Esophagus muscularis mucosa (tissue), 4 donors: Measurements from ENCODE around the gene FBP1. TPM values are rescaled to one million over a fixed set of nuclear protein-coding genes. Genes with fewer than 3 reads are reported as not detected.

Experiments used
- DNase-seq: peaks from one replicate; pipeline ENCODE4 v3.0.0-alpha.2; 2017; ENCODE audit errors: extremely low spot score
- H3K27ac ChIP-seq, 4 donors: fragments of 200-600 bp; sonication (generic); replicated peaks in 1 of 4; 1 replicate in 3 of 4; 2 replicates in 1 of 4; pipeline ENCODE4 v1.5.1; 2016 to 2019; ENCODE audit warnings: mild to moderate bottlenecking in 1 of 4
- H3K27me3 ChIP-seq, 4 donors: fragments of 200-600 bp; sonication (generic); one replicate each; pipeline versions ENCODE4 v1.5.1 to v1.6.0; 2016 to 2019
- H3K36me3 ChIP-seq, 4 donors: fragments of 200-600 bp; sonication (generic); one replicate each; pipeline ENCODE4 v1.5.1; 2016 to 2019
- H3K4me1 ChIP-seq, 4 donors: fragments of 200-600 bp; sonication (generic); one replicate each; pipeline ENCODE4 v1.5.1; 2016 to 2019
- H3K4me3 ChIP-seq, 4 donors: fragments of 200-600 bp; sonication (generic); 1 replicate in 2 of 4; 2 replicates in 2 of 4; pipeline ENCODE4 v1.5.1; 2016 to 2019; ENCODE audit warnings: mild to moderate bottlenecking in 4 of 4, moderate library complexity in 1 of 4
- H3K9me3 ChIP-seq, 4 donors: fragments of 200-600 bp; sonication (generic); 1 replicate in 3 of 4; 2 replicates in 1 of 4; pipeline ENCODE4 v1.5.1; 2016 to 2019
- EP300 ChIP-seq: sonication (generic); formaldehyde crosslinking; IDR thresholded peaks from one replicate; pipeline ENCODE4 v1.6.1; 2017; ENCODE audit warnings: antibody characterized with exemption
- POLR2A ChIP-seq: fragments of 450-650 bp; IDR thresholded peaks from one replicate; pipeline ENCODE4 v1.6.1; 2017; ENCODE audit warnings: antibody characterized with exemption, moderate library complexity, mild to moderate bottlenecking, low read depth
- POLR2AphosphoS5 ChIP-seq, 2 donors: sonication (generic); formaldehyde crosslinking; IDR thresholded peaks; one replicate each; pipeline ENCODE4 v1.6.1; 2017; ENCODE audit warnings: antibody characterized with exemption in 2 of 2
- WGBS: methylation state at CpG from one replicate; pipeline ENCODE4 v1.1.5; 2018; 5-methylcytosine and 5-hydroxymethylcytosine counted together
- intact Hi-C: fragments of 100-400 bp; cut with DNase I; formaldehyde crosslinking; loops from one replicate; pipeline ENCODE4 v1.15.1; 2023
- total RNA-seq, 4 donors: library from RNA; depleted of rRNA; stranded (reverse); fragments of >200 nt; gene quantifications; one replicate each; pipeline versions ENCODE4 v1.1.0 to v1.2.1, GENCODE V29; 2016
- TF ChIP-seq, protein P1 (sequence below), 3 experiments: fragments of 200-600 bp in 2 of 3; fragments of 450-650 bp in 1 of 3; sonication (generic) in 2 of 3; IDR thresholded peaks; one replicate each; pipeline ENCODE4 v1.5.1; 2017 to 2019; ENCODE audit warnings: antibody characterized with exemption in 3 of 3, mild to moderate bottlenecking in 2 of 3, moderate library complexity in 1 of 3

FBP1 gene
- total RNA-seq, 4 donors from 2014 or later, result 1.2 to 4.6 (median 2.2) TPM

DNA sequence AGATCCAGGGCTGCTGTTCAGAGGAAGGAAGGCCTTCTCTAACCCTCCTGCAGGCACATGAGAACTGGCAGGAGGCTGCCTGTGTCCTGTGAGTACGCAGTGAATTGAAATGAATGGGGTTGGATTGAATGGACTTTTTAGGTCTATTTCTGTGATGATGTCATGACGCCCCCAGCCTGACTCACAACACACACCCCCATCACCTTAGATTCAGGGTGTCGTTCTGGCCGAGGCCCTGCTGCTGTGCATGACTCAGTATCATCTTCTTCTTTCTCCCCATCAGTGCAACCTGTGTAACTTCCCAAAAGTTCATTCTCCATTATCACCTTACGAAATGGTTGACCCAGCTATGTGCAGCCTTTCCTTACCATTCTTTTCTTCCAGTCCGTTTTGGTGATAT lies 79.1 kb downstream of the FBP1 start:
- H3K9me3 ChIP-seq, result no peaks in the 10 kb centered on the region
- TF ChIP-seq EP300 (no peak), POLR2A (no peak), POLR2AphosphoS5 (IDR thresholded peaks at IDR 0.05) (no peak)
- TF ChIP-seq, protein P1, sequence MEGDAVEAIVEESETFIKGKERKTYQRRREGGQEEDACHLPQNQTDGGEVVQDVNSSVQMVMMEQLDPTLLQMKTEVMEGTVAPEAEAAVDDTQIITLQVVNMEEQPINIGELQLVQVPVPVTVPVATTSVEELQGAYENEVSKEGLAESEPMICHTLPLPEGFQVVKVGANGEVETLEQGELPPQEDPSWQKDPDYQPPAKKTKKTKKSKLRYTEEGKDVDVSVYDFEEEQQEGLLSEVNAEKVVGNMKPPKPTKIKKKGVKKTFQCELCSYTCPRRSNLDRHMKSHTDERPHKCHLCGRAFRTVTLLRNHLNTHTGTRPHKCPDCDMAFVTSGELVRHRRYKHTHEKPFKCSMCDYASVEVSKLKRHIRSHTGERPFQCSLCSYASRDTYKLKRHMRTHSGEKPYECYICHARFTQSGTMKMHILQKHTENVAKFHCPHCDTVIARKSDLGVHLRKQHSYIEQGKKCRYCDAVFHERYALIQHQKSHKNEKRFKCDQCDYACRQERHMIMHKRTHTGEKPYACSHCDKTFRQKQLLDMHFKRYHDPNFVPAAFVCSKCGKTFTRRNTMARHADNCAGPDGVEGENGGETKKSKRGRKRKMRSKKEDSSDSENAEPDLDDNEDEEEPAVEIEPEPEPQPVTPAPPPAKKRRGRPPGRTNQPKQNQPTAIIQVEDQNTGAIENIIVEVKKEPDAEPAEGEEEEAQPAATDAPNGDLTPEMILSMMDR (IDR thresholded peaks at IDR 0.05), result no peak
- H3K36me3 ChIP-seq, result no peaks in the 10 kb centered on the region
- no peak overlapping the region for H3K27ac ChIP-seq
- no peak for DNase-seq
- H3K27me3 ChIP-seq, result peaks cover 0 to 5% (median 0%) of the 10 kb centered on the region in 4 donors
- intact Hi-C loops, result no loop called here
- WGBS, result 93% methylated on average over 6 of the region's 6 CpGs
- no peak overlapping the region for H3K4me3 ChIP-seq
- H3K4me1 ChIP-seq, result no peaks in the 10 kb centered on the region

DNA sequence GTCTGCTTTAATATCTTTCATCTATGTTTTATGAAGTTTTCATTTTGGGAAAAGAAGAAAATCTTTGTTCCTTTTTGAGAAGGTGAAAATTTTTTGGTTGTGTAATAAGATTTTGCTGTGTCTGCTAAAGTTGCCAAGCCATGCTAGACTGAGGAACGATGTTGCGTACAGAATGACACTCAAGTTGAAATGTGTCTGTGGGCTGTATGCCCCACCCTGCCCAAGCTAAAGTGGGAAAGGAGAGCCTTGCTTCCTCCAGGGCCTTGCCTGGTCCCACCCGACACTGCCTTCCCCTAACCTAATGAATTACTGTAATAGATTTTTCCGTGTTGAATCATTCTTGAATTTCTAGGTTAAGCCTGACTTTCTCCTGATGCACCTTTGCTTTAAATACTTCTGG lies 81.9 kb downstream of the FBP1 start:
- WGBS, result 80% methylated on average over 4 of the region's 4 CpGs
- TF ChIP-seq, protein P1 (IDR thresholded peaks at IDR 0.05), result no peak
- TF ChIP-seq POLR2AphosphoS5 (IDR thresholded peaks at IDR 0.05) (no peak), EP300 (no peak), POLR2A (no peak)

DNA sequence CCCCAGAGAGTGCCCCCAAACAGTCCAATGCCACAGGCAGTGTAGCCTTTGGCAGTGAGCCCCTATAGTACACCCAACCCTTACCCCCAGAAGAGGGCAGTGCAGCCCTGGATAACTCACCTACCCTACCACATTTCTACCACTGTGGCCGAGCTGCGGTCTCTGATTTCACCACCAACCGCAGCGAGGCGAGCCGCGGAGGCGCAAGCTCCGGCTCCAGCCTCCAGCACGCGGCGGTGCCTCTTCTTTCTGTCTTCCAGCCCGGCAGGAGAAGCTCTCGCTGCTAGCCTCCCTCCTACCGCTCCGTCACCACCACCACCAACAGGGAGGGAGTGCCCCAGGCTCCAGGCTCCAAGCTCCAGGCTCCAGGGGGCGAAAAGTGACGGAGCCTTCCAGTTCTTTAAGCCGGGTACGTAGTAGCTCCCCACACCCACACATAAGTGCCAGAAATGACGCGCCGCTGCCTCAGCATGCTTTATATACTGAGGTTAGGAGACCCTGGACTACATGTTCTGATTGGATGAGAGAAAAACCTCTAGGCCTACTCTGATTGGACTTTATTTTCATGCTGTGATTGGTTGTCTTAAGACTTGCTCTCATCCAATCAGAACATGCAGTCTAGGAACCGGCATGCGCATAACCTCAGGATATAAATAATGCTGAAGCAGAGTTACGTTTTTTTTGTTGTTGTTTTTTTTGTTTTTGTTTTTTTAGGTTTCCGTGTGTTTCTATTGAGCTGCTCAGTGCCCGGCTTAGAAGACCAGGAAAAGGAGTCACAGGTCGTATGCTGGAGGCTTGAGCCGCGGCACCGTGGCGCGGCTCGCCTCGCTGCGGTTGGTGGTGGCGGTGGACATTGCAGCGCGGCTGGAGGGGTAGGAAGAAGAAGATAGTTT lies 84.6 kb downstream of the FBP1 start, which contains the start of gene PCAT7:
Gene PCAT7 (plus strand): TSS at position 645 of the 893 bp plus-strand sequence.
- TF ChIP-seq POLR2AphosphoS5 (IDR thresholded peaks at IDR 0.05), result no peak
- TF ChIP-seq, protein P1 (IDR thresholded peaks at IDR 0.05), result no peak
- no peak for TF ChIP-seq POLR2A
- no peak for TF ChIP-seq EP300
- H3K36me3 ChIP-seq, result no peaks in the 10 kb centered on the region
- no peak within 1 kb of the TSS for H3K27ac ChIP-seq
- no peaks in the 10 kb centered on the region for H3K4me1 ChIP-seq
- H3K27me3 ChIP-seq, result peaks cover 0 to 9% (median 0%) of the 10 kb centered on the region in 4 donors
- no peak for DNase-seq
- H3K9me3 ChIP-seq, result no peaks in the 10 kb centered on the region
- H3K4me3 ChIP-seq, result no peak within 1 kb of the TSS
- intact Hi-C loops, result no loop called here
- 84% methylated on average over 40 of the region's 40 CpGs for WGBS

More for the DNA sequence above, 81.9 kb downstream of the FBP1 start:
- no peak overlapping the region for H3K27ac ChIP-seq
- no peaks in the 10 kb centered on the region for H3K9me3 ChIP-seq
- H3K4me1 ChIP-seq, result no peaks in the 10 kb centered on the region
- intact Hi-C loops, result no loop called here
- DNase-seq, result no peak
- H3K27me3 ChIP-seq, result peaks cover 0 to 14% (median 0%) of the 10 kb centered on the region in 4 donors
- no peaks in the 10 kb centered on the region for H3K36me3 ChIP-seq
- no peak overlapping the region for H3K4me3 ChIP-seq

DNA sequence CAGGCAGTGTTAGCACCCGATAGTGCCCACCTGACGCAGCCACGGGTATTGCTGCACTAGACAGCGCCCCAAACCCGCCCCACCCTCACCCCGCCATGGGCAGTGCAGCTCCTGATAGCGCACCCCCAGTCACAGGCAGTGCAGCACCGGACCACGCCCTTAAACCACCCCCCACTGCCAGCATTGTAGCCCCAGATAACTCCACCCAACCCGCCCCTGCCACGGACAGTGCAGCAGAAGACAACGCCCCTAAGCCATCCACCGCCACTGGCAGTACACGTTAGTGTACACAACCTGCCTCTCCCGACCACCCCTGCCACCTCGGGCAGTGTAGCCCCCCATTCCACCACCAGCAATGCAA lies 85.3 kb downstream of the FBP1 start:
- no peak for DNase-seq
- Histone ChIP-seq H3K9me3 (no peaks in the 10 kb centered on the region), H3K27me3 (peaks cover 0 to 9% (median 0%) of the 10 kb centered on the region in 4 donors), H3K36me3 (no peaks in the 10 kb centered on the region), H3K4me1 (no peaks in the 10 kb centered on the region), H3K27ac (no peak overlapping the region), H3K4me3 (no peak overlapping the region)
- WGBS, result 89% methylated on average over 7 of the region's 16 CpGs
- TF ChIP-seq POLR2AphosphoS5 (IDR thresholded peaks at IDR 0.05) (no peak), POLR2A (no peak), EP300 (no peak)
- TF ChIP-seq, protein P1 (IDR thresholded peaks at IDR 0.05), result no peak
- intact Hi-C loops, result no loop called here

Other genes starting within 250 kb of the FBP1 start
- gene PCAT7, start 84.4 kb downstream of the FBP1 start, total RNA-seq, result not detected
- gene FBP2, start 45.7 kb downstream of the FBP1 start, total RNA-seq, result not detected
- gene AOPEP, start 87.2 kb upstream of the FBP1 start, total RNA-seq, result 100 to 1,000 TPM; 305 to 458 (median 419) TPM